Activated CD8-positive, alpha-beta memory T cell treated with anti-CD3 and anti-CD28 coated beads, Interleukin-2, amount 50 U/mL, for 48 hours (primary cell): ENCODE measurements around the gene EIF3I.
"Not testable (repeated sequence)": the region's sequence is repeated elsewhere in the genome, so short reads cannot be mapped to it uniquely, and the experiment has no call there.

ENCODE experiments used
- DNase-seq: peaks from one replicate; pipeline ENCODE4 v3.0.0-alpha.2; 2020

Gene EIF3I

GRCh38 chr1:32232558-32233304 is 10.5 kb downstream of the EIF3I start:
- DNase-seq, result no peak

- DNase-seq, result no peak
Measured at GRCh38 chr1:32234792-32235191, 12.6 kb downstream of the EIF3I start.

GRCh38 chr1:32239337-32239736 is 17.1 kb downstream of the EIF3I start:
- DNase-seq, result no peak

- no peak for DNase-seq
Measured at GRCh38 chr1:32239790-32240139, 17.6 kb downstream of the EIF3I start.

- DNase-seq, result peak; percentile 80
Measured at GRCh38 chr1:32240140-32240951, 18.1 kb downstream of the EIF3I start.

GRCh38 chr1:32241001-32241763 is 19.0 kb downstream of the EIF3I start:
- DNase-seq, result no peak

GRCh38 chr1:32242341-32242851 is 20.2 kb downstream of the EIF3I start:
- no peak for DNase-seq

- no peak for DNase-seq
Measured at GRCh38 chr1:32246888-32247273, 24.7 kb downstream of the EIF3I start, which contains the start of gene FAM167B. Gene FAM167B (plus strand): TSS chr1:32247222. CDS start chr1:32247422, 200 bp downstream.

GRCh38 chr1:32247452-32247851 is 25.2 kb downstream of the EIF3I start:
- DNase-seq, result no peak

- DNase-seq, result peak; percentile 93
Measured at GRCh38 chr1:32247983-32248889, 26.0 kb downstream of the EIF3I start.

GRCh38 chr1:32249831-32250525 is 27.8 kb downstream of the EIF3I start:
- peak; percentile 84 for DNase-seq

- peak; percentile 88 for DNase-seq
Measured at GRCh38 chr1:32250893-32251716, 28.9 kb downstream of the EIF3I start, which contains the start of gene LCK. Gene LCK (plus strand): TSS chr1:32251265. CDS start chr1:32274330, 23,065 bp downstream.

GRCh38 chr1:32255072-32256071 is 33.2 kb downstream of the EIF3I start:
- no peak for DNase-seq

GRCh38 chr1:32256473-32257226 is 34.4 kb downstream of the EIF3I start:
- no peak for DNase-seq

GRCh38 chr1:32257227-32257508 is 35.0 kb downstream of the EIF3I start:
- no peak for DNase-seq

- not testable (repeated sequence) for DNase-seq
Measured at GRCh38 chr1:32263236-32263593, 41.0 kb downstream of the EIF3I start.

- DNase-seq, result no peak
Measured at GRCh38 chr1:32263744-32264143, 41.5 kb downstream of the EIF3I start.

- DNase-seq, result no peak
Measured at GRCh38 chr1:32265846-32266245, 43.6 kb downstream of the EIF3I start.
